Glomerular visceral epithelial cell (primary cell): ENCODE results near the gene ACBD5.
"Not testable (repeated sequence)": the region's sequence is repeated elsewhere in the genome, so short reads cannot be mapped to it uniquely, and the experiment has no call there.

Source experiments
- DNase-seq: peaks from one replicate; pipeline ENCODE4 v3.0.0-alpha.2; 2016; ENCODE audit errors: extremely low spot score

ACBD5 gene

DNA sequence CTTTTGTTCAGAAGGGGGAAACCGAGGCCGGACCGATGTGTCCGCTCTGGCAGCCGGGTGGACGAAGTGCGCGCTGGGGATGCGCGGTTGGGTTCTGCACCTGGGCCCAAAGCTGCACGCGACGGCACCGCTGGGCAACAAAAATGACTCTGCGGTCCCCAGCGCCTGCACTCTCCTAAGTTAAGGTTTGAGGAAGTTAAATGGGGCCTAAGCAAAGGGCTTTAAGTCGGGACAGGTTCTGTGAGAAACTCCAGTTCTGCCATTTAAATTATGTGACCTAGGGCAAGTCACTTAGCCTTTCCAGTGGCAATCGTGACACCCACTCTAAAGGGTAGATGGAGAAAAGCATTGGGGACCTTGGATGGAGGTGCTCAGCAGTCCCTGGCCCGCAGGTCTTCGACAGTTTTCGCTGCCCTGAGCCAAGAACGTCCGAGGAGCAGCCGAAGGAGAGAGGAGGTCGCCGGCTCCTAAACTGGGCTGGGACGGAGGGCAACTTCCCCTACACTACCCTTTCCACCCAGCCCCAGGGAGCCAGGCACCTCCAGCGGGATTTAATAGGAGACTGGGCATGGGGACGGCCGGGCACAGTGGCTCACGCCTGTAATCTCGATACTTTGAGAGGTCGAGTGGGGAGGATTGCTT lies 534 bp upstream of the ACBD5 start:
- peak; percentile 14 for DNase-seq

DNA sequence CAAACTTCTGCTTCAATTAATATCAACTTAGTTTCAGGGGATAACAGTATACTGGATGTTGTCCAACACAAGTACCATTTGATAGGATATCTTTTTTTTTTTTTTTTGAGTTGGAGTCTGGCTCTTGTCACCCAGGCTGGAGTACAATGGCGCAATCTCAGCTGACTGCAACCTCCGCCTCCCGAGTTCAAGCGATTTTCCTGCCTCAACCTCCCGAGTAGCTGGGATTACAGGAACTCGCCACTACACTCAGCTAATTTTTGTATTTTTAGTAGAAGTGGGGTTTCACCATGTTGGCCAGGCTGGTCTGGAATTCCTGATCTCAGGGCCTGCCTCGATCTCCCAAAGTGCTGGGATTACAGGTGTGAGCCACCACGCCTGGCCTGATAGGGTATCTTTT lies 3.1 kb downstream of the ACBD5 start:
- not testable (repeated sequence) for DNase-seq

DNA sequence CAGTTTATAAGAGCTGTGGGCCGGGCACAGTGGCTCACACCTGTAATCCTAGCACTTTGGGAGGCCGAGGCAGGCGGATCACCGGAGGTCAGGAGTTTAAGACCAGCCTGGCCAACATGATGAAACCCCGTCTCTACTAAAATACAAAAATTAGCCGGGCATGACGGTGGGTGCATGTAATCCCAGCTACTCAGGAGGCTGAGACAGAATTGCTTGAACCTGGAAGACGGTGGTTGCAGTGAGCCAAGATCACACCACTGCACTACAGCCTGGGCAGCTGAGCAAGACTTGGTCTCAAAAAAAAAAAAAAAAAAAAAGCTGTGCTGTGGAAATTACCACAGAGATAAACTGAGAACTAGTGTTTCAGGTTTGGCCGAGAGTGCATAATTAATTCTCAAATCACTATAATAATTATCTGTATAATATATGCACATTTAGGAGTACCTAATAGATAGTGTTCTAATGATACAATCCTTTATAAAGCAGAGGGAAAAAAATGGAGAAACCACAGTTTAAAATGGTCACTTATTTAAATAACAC lies 3.9 kb downstream of the ACBD5 start:
- DNase-seq = peak; percentile 38

DNA sequence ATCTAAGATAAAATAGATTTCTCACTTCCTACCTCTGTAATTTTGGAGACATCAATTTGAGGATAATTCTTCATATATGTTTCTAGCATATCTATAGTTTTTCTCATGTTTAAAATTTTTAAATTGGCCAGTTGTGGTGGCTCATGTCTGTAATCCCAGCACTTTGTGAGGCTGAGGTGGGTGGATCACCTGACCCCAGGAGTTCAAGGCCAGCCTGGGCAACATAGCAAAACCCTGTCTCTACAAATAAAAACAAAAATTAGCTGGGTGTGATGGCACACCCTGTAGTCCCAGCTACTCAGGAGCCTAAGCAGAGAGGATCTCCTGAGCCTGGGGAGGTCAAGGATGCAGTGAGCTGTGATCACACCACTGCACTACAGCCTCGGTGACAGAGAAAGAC lies 4.9 kb downstream of the ACBD5 start:
- DNase-seq = no peak

DNA sequence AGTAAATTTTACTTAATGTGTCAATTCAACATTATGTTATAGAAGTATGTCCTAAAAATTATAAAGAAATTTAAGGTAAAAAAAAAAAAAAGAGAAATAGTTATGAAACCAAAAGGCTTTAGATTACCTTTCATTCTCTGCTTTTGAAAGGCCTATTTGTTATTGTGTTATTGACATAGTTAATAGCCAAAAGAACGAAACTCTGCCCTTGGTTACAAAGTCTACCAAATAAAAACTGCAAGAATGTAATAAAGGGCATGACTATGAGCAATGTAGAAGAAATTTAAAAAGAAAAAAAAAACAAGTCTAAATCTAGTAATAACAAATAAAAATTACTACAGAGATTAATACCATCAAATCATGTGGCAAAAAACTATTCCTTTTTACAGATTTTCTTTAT lies 10.6 kb downstream of the ACBD5 start:
- DNase-seq = no peak

DNA sequence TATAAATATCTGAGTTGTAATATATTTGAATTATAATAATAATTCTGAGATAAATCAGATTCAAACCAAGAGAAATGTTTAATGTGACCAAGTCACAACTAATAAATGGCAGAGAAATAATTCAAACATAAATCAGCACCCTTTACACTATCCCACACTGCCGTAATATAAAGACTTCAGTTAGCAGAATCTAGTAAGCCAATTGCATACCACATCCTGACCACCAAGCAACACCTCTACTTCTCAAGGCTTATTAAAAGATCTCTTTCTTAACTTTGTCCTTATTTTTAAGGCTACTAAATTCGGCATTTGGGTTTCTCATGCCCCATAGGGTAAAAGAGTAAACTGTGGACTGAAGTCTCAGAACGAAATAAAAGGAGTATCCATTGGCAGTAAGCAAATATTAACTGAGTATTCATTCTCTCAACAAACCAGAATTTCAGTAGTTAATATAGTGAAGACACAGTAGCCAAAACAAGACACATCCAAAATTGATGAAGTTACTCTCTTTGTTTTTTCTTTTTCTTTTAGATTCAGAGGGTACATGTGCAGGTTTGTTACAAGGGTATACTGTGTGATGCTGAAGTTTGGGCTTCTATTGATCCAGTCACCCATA lies 14.8 kb downstream of the ACBD5 start:
- DNase-seq = no peak

DNA sequence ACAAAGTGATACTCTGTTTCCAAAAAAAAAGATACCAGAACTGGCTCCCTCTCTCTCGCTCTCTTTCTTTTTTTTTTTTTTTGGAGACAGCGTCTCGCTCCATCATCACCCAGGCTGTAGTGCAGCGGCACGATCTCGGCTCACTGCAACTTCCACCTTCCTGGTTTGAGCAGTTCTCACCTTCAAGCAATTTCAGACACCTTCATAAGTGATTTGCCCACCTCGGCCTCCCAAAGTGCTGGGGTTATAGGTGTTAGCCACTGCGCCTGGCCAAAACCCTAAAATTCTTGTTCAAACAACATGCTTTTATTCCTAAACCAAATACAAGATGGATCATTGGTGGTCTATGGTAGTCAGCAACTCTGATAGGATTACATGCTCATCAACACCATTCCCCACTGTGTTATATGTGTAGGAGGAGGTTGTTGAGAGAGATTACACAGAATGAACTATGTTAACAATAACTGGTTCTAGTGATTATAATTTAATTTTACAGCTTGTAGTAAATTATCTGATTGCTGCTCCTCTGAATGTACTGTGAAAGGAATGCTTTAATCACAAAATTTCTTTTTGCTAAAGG lies 15.5 kb downstream of the ACBD5 start:
- no peak for DNase-seq

DNA sequence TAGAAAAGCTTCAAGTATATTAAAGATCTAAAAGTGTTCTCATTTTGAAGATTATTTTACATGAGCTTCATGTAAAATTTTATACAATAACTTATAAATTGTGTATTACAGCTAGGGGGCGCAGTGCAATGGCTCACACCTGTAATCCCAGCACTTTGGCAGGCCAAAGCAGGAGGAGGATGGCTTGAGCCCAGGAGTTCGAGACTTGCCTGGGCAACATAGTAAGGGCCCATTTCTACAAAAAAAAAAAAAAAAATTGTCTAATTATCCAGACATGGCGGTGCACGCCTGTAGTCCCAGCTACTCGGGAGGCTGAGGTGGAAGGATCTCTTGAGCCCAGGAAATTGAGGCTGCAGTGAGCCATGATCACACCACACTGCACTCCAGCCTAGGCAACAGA lies 16.6 kb downstream of the ACBD5 start:
- peak; percentile 47 for DNase-seq

DNA sequence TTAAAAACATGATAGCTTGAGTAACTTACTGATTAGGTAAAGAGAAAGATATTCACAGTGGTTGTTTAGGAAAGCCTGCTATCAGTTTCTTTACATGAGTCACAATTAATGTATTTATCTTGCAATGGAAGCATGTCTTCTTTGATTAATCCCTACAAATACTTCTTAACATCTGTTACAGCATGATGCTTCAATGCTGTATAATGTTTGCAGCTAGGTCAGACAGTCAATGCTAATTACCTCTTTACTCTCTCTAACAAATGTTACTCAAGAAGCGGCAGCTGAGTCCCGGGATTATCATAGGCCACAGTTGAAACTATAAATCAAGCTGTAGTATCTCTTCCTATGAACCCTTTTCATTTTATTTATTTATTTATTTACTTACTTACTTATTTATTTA lies 33.2 kb downstream of the ACBD5 start:
- no peak for DNase-seq

DNA sequence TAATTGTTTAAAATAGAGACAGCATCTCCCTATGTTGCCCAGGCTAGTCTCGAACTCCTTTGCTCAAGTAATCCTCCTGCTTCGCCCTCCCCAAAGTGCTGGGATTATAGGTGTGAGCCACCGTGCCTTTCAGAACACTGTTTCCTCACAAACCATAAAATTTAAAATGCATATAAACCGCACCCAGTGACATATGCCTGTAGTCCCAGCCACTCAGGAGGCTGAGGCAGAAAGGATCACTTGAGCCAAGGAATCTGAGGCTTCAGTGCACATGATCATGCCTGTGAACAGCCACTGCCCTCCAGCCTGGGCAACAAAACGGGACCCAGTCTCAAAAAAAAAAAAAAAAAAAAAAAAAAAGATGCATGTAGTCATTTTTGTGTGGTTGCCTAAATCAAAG lies 36.8 kb downstream of the ACBD5 start:
- no peak for DNase-seq

DNA sequence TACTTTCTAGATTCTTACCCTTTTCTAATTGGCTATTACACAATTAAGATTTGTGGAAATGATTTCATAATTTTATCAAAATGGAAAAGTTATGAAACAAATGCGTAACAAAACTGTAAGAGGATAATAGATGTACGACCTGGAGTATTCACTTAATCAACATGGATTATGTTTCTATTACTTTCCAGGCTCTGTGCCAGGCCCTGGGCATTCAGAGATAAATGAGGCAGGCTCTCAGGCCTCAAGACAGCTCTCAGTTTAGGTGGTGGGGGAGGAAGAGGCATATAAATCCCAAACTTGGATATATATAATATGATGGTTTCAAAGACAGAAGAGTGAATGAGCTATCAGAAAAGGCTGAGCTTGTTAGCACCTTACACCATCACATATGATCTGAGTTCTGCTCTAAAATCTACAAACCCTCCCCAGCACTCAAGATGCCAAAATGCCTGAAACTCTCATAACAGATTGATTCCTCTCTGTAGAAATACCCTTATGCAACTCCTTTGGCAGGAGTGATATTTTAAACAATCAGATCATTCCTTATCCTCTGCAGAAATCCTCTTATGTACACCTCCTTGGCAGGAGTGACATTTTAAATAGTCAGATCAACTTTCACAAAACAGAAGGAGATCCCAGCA lies 42.5 kb downstream of the ACBD5 start:
- no peak for DNase-seq

DNA sequence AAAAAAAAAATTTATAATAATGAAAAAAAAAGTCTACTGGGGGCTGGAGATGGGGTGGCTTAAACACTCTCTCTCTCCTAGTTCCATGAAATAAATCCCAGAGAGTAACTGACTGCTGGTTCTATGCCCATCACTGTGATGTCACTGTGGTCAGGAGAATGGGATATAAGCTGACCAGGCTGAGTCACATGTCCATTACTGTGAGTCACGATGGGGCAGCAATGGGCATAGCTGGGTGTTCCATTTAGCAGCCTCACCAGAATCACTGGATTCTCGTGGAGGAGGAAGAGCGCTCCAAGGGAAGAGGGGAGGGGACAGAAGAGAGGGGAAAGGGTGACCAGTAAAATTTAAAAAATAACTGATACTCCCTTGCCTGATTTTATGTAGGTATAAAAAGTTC lies 48.3 kb downstream of the ACBD5 start:
- DNase-seq = peak; percentile 91

DNA sequence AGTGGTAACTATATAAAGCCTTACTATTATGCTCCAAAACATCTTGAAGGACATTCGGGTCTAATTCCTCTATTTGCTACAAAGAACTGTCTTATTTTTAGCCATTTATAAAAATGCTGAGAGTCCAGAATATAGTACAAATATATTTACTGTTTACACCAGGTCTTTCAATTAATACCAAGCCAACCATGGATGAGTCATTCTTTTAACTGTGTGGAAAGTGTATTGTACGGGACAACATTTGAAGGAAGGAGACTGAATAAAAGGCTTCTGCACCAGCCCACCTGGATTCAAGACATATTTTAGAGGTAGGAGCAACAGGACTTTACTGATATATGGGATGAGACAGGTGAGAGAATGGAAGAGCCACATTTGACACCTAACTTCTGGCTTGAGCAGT lies 50.1 kb downstream of the ACBD5 start:
- no peak for DNase-seq

DNA sequence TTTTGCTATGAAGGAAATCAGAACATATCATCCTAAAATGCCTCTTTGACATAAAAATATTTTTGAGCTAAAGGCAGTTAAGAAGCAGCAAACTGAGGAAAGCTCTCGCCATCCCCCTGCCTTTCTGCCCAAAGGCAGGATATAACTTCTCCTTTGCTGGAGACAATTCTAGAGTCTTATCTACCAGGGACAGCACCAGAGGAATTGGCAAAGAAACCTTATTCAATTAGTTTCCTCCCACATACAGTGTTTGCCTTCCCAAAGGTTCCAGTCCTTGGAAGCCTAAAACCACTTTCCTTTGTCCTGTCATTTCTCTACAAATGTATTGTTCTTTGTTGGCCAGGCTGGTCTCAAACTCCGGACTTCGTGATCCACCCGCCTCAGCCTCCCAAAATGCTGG lies 51.7 kb downstream of the ACBD5 start:
- no peak for DNase-seq

DNA sequence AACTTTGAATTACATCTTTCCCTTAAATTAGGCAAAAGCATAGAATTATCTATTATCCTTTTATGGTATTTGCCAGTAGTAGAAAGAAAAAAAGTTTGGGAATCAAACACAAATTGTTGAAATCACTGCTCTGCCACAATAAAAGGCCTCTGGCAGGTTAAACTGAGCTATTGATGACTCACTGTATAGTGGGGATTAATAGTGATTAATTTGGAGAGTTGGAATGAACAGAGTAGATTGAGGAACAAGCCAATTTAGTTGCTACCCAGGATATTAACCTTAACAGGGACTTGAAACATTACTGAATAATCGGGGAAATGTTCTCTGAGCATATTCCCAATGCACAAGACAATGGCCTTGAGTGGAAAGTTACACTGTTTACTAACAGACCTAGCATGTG lies 52.3 kb downstream of the ACBD5 start:
- DNase-seq = no peak

DNA sequence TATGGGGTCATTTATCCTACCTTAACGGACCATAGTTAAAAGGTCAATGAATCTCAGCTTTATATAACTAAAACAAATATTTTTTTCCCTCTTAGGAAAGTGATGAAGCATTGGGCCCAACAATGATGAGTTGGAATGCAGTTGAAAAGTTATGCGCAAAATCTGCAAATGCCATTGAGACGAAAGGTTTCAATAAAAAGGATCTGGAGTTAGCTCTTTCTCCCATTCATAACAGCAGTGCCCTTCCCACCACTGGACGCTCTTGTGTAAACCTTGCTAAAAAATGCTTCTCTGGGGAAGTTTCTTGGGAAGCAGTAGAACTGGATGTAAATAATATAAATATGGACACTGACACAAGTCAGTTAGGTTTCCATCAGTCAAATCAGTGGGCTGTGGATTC lies 70.7 kb downstream of the ACBD5 start:
- no peak for DNase-seq

DNA sequence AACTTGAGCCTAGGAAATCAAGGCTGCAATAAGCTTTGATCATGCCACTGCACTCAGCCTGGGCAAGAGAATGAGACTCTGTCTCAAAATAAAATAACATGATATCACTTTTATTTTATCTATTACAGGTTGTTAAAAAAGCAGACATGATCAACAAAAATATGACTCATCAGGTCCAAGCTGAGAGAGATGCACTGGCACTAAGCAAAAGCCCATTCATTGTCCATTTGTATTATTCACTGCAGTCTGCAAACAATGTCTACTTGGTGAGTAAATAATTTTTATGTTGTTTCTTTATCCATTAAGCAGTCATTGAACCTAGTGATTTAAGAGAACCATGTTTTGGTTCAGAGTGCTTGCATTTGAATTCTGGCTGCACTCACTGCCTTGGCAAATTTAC lies 82.2 kb downstream of the ACBD5 start:
- DNase-seq = no peak

DNA sequence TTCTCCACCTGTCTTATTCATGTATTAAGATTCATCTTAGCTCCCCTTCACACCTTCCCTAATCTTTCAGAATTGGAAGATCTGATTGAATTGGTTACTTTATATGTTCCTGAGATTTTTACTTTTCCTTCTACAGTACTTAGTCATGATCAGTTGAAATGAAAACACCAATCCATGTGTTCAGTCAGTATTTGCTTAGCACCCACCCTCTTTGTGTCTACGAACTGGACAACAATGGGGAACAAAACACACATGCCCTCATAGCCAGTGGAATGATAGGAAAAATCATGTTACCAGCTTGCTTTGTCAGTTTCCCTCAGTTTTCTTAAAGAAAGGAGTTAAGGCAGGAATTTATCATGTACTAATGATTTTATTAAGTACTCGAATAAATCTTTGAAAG lies 83.4 kb downstream of the ACBD5 start:
- DNase-seq = no peak

DNA sequence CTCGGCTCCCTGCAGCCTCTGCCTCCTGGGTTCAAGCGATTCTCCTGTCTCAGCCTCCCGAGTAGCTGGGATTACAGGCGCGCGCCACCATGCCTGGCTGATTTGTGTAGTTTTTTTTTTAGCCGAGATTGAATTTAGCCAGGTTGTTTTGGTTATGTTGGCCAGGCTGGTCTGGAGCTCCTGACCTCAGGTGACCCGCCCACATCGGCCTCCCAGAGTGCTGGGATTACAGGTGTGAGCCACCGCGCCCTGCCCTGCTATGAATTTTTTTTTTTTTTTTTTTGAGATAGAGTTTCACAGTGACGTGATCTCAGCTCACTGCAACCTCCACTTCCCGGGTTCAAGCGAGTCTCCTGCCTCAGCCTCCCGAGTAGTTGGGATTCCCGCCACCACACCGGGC lies 84.0 kb downstream of the ACBD5 start:
- peak; percentile 6 for DNase-seq

DNA sequence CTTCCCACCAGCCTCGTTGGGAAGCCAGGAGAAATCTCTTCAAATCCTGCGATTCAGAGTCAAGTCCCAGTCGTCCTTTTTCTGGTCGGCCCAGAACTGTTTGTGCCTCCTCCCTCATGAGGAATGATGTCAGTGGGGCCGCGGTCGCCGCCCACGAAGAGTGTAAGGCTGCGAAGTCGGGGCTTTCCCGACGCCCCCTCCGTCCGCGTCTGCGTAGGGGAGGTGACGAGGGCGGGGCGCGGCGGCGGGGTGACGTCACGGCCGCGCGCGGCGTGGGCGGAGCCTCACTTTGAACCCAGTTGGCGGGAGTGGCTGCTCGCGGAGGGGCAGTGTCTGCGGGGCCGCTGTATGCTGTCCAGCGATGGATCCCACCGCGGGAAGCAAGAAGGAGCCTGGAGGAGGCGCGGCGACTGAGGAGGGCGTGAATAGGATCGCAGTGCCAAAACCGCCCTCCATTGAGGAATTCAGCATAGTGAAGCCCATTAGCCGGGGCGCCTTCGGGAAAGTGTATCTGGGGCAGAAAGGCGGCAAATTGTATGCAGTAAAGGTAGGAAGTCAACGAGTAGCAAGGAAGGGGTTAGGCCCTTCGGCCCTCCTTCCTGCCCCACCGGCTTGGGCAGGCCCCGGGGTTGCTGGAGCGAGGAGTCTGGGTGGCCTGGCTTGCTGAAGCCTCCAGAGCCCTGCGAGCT lies 85.4 kb downstream of the ACBD5 start, which contains the start of gene MASTL:
MASTL (plus strand) TSS at position 287 of the 689 bp plus-strand sequence; CDS start at position 362, 75 bp downstream.
- DNase-seq = peak; percentile 97

DNA sequence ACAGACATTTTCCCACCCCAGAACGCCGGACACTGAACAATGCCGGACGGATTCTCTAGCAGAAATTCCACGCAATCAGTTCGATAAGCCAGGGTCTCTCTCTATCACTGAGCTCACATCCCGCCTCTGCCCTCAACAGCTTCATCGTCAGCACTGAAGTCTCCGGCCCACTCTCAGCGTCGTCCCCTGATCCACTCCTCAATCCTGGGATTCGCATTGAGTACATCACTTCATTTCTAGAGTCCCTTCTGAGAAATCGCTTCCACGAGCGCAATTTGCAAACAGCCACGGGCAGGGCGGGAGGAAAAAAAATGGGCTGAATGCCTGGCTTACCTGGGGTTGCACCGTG lies 86.8 kb downstream of the ACBD5 start:
- DNase-seq = peak; percentile 21

DNA sequence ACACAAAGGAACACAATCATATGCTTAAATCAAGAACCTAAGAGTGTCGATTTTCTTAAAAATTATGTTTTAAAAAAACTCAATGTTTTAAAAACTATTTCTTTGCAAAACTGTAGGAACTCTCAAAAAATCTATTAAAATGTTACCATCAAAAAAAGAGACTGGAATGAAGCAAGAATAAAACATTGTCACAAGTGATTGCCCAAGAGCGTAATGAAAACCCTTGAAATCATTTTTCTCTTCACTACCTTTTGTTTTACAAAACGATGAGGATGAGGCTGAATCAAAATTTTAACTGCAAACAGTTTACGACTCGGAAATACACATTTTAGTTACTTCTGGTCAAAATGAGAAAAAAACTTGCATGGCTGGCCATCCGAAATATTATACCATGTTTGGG lies 87.3 kb downstream of the ACBD5 start:
- DNase-seq = no peak
